GM18526 (cell line): ENCODE data around the gene C1QB.

Experiments
- POLR2A ChIP-seq: IDR thresholded peaks from 3 replicates; pipeline ENCODE4 v1.6.1; 2011; ENCODE audit not compliant: insufficient read length; ENCODE audit errors: extremely low read depth

The C1QB gene

DNA sequence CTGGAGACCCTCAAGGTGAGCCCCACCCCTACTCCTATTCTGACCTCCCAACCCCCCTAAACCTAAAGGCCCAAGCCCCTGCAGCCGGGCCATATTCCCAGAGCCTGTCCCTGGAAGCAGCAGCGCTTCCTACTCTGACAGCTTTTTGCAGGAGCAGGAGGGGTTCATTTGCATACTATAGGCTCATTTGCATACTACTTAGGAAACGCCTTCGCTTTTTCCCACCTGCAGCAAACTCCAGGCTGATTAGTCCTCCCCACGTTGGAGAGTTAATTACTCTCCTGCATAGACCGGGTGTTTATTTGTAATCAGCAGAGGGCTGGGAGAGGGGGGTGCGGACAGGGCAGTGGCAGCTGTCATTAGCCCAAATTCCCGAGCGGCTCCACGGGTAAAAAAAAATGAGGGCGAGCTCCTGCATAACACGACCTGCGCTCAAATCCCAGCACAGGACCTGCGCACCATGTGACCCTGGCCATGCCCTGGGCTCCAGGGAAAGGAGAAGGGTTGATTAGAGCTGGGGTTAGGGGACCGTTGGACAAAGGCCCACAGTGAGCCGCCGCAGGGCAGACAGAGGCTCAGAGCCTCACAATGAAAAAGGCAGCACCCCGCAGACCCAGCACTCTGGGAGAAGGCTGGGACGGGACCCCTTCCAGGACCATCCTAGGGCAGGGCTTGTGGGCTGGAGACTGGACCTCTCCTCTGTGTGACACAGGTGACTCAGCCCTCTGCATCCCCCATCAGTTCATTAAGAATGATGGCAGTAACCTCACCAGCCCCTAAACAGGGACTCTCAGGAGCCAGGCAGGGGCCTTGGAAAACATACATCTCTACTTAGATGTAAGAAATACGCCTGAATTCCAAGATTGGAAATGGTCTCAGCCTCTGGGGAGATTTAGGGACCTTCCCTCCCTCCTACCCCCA lies 26.5 kb upstream of the C1QB start:
- TF ChIP-seq POLR2A, result no peak

DNA sequence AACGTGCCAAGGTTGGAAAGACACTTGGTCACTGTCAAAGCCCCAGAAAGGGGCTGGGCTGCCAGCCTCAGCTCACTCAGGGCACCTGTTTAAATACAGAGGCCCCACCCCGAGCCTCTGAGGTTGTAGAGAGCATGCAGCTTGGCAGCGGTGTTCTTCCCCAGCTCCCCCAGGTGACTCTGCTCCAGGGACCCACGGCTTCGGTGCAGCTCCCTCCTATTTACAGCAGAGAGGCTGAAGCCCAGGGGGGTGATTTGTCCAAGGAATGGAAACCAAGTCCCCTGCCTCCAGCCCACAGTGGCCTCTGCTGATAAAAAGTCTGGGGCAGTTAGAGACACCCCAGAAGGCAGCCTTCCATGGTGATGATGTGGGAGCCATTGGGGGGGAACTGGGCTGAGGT lies 25.7 kb upstream of the C1QB start:
- TF ChIP-seq POLR2A, result no peak

DNA sequence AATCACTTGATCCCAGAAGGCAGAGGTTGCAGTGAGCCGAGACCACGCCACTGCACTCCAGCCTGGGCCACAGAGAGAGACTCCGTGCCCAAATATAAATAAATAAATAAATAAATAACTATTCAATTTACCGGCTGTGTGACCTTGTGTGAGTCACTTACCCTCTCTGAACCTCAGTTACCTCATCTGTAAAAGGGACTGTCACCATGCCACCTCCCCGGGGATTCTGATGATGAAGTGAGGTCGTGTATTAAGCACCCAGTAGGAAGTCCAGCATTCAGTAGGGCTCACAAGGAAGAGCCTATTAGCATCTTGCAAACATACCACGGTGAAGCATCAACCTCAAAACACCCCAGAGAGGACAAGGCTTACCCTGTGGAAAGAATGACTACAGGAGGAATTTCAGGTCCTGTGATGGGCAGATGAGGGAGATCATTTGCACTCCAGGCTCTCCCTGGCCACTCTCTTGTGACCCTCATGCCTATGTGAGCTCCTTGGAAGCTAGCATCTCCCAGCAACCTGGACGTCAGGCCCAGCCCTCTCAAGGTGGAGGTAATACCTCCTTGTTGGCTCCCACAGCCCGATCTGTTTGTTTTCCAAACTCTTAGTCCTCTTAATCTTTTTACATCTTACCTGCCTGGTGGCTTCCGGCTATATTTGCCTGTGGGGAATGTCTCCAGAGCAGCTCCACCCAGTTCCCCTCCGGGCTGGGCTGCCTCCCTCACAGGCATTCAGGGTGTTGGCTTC lies 24.2 kb upstream of the C1QB start:
- TF ChIP-seq POLR2A, result no peak

DNA sequence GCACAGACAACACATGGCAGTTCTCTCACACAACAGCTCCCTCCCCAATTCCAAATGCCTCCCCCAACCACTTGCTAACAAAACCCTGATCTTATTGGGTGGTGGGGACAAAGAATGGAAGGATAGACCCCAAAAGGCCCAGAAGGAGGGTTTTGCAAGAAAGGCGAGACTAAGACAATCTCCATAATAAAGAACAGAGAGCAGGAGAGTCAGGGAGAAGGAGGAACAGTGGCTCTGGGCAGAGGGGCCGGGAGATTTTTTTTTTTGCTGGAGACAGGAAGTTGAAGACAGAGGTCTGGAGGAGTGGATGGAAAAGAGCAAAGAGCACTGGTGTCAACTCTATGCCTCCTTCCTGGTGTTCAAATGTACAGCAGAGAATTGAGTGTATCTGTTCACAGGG lies 23.1 kb upstream of the C1QB start:
- TF ChIP-seq POLR2A, result no peak

DNA sequence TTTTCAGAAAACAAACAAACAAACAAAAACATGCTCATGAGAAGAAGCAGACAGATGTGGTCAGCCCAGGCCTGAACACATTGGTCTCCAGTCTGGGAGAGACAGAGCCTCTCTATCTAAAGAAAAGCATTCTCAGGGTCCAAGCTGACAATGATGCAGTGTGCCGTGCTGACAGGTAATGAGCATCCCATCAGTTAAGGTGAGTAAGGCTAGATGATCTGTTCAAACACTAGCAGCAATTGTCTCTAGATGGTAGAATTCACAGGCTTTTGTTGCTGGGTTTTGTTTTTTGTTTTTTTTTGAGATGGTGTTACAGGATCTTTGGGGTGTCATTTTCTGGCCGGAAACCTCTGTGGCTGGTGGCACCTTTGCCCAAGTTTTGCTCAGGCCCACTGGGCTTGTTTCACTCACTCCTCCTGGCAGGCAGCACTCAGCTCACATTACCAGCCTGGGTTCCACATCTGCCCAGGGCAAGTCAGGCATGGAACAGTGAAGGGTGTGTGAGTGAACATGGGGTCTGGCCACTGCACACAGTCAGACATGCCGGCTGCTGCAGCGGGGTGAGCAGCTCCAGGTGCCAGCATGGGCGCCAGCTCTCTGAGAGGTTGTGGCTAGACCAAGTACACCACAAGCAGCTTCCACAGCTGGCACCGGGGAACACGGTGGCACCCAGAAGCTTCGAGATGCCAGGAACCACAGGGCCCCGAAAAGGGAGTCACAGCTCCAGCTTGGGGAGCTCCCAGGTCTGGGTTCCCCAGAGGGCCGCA lies 19.2 kb upstream of the C1QB start:
- TF ChIP-seq POLR2A, result no peak

DNA sequence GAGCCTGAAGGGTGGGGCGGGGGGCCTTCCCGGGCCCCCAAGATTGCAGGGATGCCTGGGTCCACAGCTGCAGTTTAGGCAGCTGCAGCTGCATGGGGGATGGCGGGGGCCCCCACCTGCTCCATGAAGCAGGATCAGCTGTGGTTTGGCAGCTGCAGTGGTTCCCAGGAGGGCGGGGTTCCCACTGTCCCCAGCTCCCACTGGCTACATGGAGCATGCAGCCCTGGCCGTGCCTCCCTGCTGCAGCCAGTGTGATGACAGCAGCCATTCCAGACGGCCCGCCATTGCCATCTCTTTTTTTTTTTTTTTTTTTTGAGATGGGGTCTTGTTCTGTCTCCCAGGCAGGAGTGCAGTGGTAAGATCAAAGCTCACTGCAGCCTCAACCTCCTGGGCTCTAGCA lies 17.6 kb upstream of the C1QB start:
- no peak for TF ChIP-seq POLR2A

DNA sequence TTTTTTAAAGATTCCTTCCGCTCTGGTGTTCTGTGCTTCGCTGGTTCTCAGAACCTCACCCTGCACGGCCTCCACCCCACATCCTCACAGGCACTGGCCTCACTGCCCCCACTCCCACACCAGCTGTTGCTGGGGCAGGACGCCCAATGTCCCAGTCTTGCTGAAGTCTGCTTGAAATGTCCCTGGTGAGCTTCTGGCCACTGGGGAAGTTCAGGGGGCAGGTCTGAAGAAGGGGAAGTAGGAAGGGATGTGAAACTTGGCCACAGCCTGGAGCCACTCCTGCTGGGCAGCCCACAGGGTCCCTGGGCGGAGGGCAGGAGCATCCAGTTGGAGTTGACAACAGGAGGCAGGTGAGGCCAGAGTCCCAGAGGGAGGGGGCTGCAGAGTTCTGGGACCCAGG lies 16.7 kb upstream of the C1QB start, which contains the start of gene C1QA:
TSS of gene C1QA (plus strand) at position 276 of the 400 bp plus-strand sequence. CDS start 989 bp downstream, outside the sequence.
- no peak for TF ChIP-seq POLR2A

DNA sequence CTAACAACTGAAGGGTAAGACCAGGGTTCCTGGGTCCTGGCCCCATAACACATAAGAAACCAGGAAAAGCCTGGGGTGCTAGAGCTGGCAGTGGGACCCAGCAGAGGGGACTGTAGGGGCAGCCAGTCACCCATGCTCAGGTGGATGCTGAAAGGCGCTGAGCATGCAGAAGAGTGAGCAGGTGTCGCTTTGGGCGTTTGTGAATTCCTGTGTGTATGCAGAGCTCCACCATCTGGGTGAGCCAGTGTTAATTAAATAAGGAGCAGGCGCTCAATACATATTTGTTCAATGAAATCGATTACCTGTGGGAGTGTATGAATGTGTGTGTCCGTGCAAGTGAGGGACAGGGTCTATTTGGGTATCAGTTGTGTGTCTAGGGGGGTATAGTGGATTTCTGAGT lies 16.1 kb upstream of the C1QB start:
- TF ChIP-seq POLR2A, result no peak

DNA sequence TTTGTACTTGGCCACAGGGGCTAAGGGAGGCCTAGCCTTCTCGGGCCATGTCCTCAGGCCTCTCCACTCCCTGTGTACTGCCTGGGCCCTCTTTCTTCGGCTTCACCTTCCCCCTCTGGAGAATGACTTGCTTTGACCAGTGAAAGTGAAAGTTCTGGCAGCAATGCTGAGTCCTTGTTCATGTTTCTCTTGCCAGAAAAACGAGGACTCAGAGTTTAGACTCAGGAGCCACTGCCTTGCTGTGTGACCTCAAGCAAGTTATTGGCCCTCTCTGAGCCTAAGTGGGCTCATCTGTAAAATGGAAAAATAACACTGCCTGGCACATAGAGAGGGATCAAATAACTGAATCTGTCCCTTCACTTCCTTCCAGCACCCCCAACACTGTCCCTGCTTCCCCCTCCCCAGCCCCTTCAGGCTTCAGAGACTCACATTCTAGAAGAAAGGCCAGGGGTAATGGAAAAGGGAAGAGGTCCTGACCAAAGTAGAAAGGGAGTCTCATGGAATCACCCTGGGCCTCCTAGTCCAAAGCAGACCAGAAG lies 15.1 kb upstream of the C1QB start:
- no peak for TF ChIP-seq POLR2A

DNA sequence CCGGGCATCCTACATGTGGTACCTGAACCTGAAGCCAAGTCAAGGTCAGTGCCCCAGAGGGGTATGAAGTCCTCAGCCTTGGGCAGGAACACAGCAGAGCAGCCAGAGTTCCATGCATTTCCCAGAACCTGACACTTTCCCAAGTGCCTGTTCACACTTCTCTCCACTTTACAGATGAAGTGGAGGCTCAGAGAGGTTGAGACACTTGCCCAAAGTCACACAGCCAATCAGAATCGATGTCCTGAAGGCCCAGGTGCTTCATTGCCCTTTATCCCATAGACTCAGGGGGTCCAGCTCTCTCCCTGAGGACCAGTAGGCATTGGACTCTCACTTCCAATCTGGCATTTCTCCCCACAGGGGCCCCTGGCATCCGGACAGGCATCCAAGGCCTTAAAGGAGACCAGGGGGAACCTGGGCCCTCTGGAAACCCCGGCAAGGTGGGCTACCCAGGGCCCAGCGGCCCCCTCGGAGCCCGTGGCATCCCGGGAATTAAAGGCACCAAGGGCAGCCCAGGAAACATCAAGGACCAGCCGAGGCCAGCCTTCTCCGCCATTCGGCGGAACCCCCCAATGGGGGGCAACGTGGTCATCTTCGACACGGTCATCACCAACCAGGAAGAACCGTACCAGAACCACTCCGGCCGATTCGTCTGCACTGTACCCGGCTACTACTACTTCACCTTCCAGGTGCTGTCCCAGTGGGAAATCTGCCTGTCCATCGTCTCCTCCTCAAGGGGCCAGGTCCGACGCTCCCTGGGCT lies 14.4 kb upstream of the C1QB start:
- no peak for TF ChIP-seq POLR2A

DNA sequence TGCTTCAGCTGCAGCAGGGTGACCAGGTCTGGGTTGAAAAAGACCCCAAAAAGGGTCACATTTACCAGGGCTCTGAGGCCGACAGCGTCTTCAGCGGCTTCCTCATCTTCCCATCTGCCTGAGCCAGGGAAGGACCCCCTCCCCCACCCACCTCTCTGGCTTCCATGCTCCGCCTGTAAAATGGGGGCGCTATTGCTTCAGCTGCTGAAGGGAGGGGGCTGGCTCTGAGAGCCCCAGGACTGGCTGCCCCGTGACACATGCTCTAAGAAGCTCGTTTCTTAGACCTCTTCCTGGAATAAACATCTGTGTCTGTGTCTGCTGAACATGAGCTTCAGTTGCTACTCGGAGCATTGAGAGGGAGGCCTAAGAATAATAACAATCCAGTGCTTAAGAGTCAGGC lies 13.8 kb upstream of the C1QB start:
- TF ChIP-seq POLR2A, result no peak

DNA sequence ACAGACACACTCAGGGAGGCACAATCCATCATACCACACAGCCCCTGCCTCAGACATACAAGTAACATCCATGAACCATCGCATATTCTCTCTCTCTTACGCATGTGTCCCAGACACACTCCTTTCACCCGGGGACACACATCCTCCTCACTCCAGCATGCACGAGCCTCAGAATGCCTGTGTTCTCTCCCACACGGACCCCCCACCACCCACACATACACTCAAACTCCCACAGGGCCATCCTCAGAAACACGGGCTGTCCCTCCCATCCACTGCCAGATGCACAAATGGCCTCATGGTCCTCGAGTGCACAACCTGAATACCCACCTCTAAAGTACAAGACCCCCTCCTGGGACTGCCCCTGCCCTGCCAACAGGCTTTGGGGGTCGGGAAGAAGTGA lies 11.8 kb upstream of the C1QB start:
- TF ChIP-seq POLR2A, result no peak

DNA sequence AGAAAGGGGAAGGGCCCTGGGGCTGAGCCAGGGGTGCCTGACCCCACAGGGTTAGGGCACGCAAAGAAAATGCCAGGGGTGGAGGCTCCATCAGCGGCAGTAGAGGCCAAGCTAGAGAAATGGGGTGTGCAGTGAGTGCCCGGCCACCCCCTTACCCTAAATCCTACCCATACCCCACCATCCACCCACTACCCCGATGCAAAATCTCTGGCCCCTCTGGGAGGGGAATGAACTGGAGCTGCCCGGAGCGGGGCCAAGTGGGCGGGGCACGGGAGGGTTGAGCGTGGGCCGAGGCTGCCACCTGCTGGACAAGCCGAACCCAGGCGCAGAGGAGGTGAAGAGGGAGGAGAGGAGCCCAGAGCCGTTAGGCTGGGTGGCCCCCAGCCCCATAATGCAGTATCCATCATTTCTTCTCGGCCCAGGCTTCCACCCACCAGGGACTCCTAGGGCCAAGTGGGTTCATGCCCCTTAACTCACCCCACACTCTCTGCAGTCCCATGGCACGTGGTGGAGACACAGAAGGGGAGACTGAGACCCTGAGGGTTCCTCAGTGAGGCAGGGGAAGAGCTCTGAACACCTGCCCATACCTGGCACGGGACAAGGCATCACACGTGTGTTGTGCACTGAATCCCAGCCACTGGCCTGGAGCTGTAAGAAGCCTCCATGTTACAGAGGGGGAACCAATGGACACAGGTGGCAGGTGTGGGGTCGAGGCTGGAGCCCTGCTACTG lies 11.0 kb upstream of the C1QB start:
- TF ChIP-seq POLR2A, result no peak

DNA sequence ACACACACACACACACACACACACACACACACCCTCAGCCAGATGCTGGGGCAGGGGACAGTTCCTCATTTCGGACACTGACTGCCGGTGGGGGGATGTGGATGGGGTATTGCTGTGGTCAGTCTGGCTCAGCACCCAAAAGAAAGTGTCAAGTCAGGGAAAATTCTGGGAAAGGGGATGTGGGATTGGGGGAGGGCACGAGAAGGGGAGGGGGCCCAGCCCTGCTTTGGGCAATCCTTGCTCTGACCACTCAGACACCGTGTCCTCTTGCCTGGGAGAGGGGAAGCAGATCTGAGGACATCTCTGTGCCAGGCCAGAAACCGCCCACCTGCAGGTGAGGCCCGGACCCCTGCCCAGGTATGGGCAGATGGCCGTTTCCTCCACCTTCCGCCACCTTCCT lies 9.7 kb upstream of the C1QB start, which contains the start of gene C1QC:
TSS of gene C1QC (plus strand) at position 253 of the 400 bp plus-strand sequence. CDS start 391 bp downstream, outside the sequence.
- TF ChIP-seq POLR2A, result no peak
